HuH-7 (cell line): ENCODE measurements around the gene C12orf42.

ENCODE experiments used
- DNase-seq: peaks from one replicate; pipeline ENCODE4 v3.0.0; 2011; ENCODE audit warnings: low spot score

Gene C12orf42

GRCh38 chr12:103257763-103258162 lies 238.0 kb downstream of the C12orf42 start:
- no peak for DNase-seq
